Choroid plexus epithelial cell (primary cell): ENCODE data around the gene MRPS23.
A peak's percentile ranks its signal among the peaks of the same experiment; 100 is the strongest.

ENCODE experiments used
- DNase-seq: peaks from one replicate; pipeline ENCODE4 v3.0.0-alpha.2; 2010; ENCODE audit warnings: low read depth
- H3K4me3 ChIP-seq: 2 replicates; pipeline ENCODE4 v1.5.1; 2011; ENCODE audit warnings: low read depth, mild to moderate bottlenecking, control low read depth, low read length, moderate library complexity
- CTCF ChIP-seq: conservative IDR thresholded peaks from 2 replicates; pipeline ENCODE4 v1.5.1; 2011; ENCODE audit warnings: low read depth, mild to moderate bottlenecking, control low read depth, inconsistent platforms, low read length, moderate library complexity

MRPS23 gene

DNA sequence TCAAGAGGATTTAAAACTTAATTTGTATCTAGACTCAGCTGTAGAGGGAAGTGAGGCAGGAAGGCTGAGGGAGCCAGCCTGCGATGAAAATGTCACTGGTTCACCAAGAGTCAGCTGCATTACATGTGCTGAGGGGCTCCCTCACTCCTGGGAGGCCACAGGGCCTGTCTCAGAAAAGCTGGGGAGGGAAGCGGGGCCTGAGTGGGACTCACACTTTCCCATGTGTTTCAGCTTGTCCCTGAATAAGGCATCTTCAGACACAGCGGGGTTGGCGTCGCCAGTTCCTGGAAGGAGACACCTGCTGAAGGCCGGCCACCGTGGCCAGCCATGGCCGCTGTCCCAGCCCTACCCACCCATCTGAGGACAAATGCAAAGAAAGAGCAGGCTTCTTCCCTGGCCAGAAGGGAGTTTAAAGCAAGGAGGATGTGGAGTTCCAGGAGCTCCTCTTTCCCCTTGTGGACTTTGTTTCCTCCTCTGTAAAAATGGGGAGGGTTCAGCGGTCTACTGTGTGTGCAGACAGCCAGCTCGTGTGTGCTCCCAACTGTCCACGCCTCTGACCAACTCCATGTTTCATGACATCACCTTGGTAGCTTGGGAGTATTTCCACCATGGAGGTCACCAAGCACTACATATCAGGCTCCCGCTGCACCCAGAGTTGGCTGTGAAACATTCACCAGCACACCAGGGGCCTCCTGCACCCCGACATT lies 19.2 kb upstream of the MRPS23 start:
- no peak for TF ChIP-seq CTCF
- no peak for DNase-seq
- H3K4me3 ChIP-seq = no peak overlapping the region

DNA sequence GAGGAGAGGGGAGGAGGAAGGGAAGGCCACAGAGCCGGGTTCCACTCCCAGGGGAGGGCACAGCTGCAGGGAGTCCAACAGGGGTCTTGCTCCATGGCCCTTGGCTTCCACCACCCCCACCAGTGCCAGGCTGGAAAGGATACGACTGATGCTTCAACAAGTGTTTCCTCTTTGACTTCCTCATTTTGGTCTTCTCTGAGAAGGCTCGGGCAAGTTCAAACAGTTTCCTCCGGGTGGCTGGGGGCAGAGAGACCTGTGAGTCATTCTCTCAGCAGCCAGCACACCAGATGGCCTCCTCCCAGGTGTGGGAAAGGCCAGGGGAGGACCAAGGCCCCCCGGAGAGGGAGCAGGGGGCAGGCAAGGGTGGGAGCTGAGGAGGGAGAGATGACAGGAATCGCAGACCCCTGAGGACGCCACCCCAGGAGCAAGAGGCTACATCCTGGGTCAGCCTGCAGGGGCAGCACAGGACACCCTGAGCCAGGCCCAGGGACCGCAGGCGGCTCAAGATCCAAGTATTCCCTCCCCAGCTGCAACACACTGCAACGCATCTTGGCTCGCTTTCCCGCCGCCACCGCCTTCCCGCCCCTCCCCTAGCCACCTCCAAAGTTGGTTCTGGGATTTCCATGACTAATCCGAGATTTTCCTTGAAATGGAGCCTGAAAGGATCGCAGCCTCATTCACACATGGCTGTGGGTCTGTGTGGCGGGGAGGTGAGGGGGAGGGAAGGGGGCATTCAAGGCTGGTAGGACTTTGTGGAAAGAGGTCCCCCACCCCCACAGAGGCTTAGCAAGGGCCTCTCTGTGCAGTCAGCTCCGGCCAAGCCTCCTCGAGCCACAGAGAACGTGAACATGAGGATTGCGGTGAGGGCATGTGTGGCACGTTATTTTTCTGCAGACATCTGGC lies 18.4 kb upstream of the MRPS23 start:
- TF ChIP-seq CTCF = peak; percentile 57
- peak; percentile 73 for DNase-seq
- H3K4me3 ChIP-seq = no peak overlapping the region

GRCh38 chr17:57867126-57867525 lies 17.3 kb upstream of the MRPS23 start:
- no peak for DNase-seq
- no peak for TF ChIP-seq CTCF
- no peak overlapping the region for H3K4me3 ChIP-seq

DNA sequence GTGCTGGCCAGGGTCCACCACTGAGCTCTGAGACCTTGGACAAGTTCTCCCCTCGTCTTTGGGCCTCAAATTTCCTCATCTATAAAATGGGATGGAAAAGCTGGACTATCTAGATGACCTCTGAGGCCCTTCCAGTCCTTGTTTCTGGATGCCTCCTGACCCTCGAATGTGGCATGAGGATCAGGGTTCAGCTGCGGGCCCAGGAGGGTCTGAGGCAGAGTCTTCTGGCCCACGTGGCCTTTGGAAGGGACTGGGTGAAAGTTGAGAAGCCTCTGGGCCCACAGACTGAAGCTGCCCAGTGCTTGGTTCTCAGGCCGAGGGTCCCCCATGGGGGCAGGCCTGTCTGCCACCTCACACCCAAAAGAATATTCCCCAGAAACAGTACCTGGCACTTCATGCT lies 16.9 kb upstream of the MRPS23 start:
- DNase-seq = no peak

GRCh38 chr17:57866319-57866718 lies 16.5 kb upstream of the MRPS23 start:
- no peak for DNase-seq
- no peak for TF ChIP-seq CTCF
- no peak overlapping the region for H3K4me3 ChIP-seq

More for the DNA sequence above, 16.9 kb upstream of the MRPS23 start:
- TF ChIP-seq CTCF = no peak
- H3K4me3 ChIP-seq = no peak overlapping the region

GRCh38 chr17:57864273-57864672 lies 14.4 kb upstream of the MRPS23 start:
- no peak for TF ChIP-seq CTCF
- DNase-seq = no peak
- no peak overlapping the region for H3K4me3 ChIP-seq
